ENCODE data around the gene NPAS3.

Gene NPAS3

GRCh38 chr14:33241331-33241730 lies 302.7 kb downstream of the NPAS3 start:
- Histone ChIP-seq H4K20me1 (ENCODE audit: insufficient read depth, low read length) (no peaks in the 10 kb centered on the region), H3K4me3 (ENCODE audit: low read length) (no peak overlapping the region), H3K79me2 (ENCODE audit: low read length) (no peaks in the 10 kb centered on the region)

DNA sequence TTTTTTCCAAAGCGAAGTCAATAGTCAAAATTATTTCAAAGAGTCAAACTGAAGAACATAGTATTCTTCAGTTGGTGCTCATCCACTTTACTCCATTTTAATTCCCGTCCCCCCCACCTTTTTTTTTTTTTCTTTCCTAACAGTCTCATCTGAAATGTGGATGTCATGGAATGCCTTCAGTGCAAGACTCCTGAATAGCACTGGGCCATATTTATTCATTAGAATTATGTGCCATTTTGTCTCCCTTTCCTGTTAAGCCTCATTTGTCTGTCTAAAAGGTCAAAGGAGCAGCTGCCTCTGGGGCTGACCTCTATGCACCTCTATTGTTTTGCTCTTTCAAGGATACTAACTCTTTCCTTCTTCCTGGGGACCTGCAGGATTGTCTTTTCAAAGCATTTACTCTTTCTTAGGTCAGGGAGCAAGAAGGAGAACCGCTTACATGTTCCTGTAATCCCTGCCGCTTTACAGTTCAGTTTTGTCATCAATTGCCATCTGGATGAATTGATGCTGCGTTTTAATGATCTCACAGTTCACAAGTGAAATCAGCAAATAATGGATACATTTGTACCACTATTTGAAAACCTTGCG lies 310.6 kb downstream of the NPAS3 start:
- TF ChIP-seq EZH2phosphoT487 (IDR thresholded peaks at IDR 0.05; ENCODE audit: low read depth) = no peak
- TF ChIP-seq, protein P1, sequence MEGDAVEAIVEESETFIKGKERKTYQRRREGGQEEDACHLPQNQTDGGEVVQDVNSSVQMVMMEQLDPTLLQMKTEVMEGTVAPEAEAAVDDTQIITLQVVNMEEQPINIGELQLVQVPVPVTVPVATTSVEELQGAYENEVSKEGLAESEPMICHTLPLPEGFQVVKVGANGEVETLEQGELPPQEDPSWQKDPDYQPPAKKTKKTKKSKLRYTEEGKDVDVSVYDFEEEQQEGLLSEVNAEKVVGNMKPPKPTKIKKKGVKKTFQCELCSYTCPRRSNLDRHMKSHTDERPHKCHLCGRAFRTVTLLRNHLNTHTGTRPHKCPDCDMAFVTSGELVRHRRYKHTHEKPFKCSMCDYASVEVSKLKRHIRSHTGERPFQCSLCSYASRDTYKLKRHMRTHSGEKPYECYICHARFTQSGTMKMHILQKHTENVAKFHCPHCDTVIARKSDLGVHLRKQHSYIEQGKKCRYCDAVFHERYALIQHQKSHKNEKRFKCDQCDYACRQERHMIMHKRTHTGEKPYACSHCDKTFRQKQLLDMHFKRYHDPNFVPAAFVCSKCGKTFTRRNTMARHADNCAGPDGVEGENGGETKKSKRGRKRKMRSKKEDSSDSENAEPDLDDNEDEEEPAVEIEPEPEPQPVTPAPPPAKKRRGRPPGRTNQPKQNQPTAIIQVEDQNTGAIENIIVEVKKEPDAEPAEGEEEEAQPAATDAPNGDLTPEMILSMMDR (IDR thresholded peaks at IDR 0.05; ENCODE audit: low read depth, low read length) = no peak
- no peak overlapping the region for H3K27ac ChIP-seq (ENCODE audit: low read length)
- no peaks in the 10 kb centered on the region for H3K9me3 ChIP-seq (ENCODE audit: insufficient read depth, low read length)
- H4K20me1 ChIP-seq (ENCODE audit: insufficient read depth, low read length) = no peaks in the 10 kb centered on the region
- no peak overlapping the region for H2AFZ ChIP-seq (ENCODE audit: low read depth, low read length)
- H3K4me1 ChIP-seq (ENCODE audit: low read length) = no peaks in the 10 kb centered on the region
- H3K36me3 ChIP-seq (replicated peaks; ENCODE audit: low read depth, low read length) = no peaks in the 10 kb centered on the region
- no peaks in the 10 kb centered on the region for H3K79me2 ChIP-seq (ENCODE audit: low read length)
- no peaks in the 10 kb centered on the region; the same call in 1 of the 2 replicates for H3K27me3 ChIP-seq (ENCODE audit: low read depth, low read length)
- H3K4me3 ChIP-seq (ENCODE audit: low read length) = no peak overlapping the region
- no peak overlapping the region for H3K4me2 ChIP-seq (ENCODE audit: low read length)
- no peak overlapping the region for H3K9ac ChIP-seq (ENCODE audit: low read length)

More at GRCh38 chr14:33241331-33241730, 302.7 kb downstream of the NPAS3 start:
- no peak for TF ChIP-seq EZH2phosphoT487 (IDR thresholded peaks at IDR 0.05; ENCODE audit: low read depth)
- Histone ChIP-seq H3K27ac (ENCODE audit: low read length) (no peak overlapping the region), H3K4me2 (ENCODE audit: low read length) (no peak overlapping the region), H3K9ac (ENCODE audit: low read length) (no peak overlapping the region), H3K9me3 (ENCODE audit: insufficient read depth, low read length) (no peaks in the 10 kb centered on the region), H3K27me3 (ENCODE audit: low read depth, low read length) (no peaks in the 10 kb centered on the region), H2AFZ (ENCODE audit: low read depth, low read length) (no peak overlapping the region), H3K4me1 (ENCODE audit: low read length) (no peaks in the 10 kb centered on the region), H3K36me3 (replicated peaks; ENCODE audit: low read depth, low read length) (no peaks in the 10 kb centered on the region)

- no peak overlapping the region for H2AFZ ChIP-seq (ENCODE audit: low read depth, low read length)
- H3K27ac ChIP-seq (ENCODE audit: low read length) = no peak overlapping the region
- no peak overlapping the region for H3K4me3 ChIP-seq (ENCODE audit: low read length)
- no peaks in the 10 kb centered on the region for H3K36me3 ChIP-seq (replicated peaks; ENCODE audit: low read depth, low read length)
- H4K20me1 ChIP-seq (ENCODE audit: insufficient read depth, low read length) = no peaks in the 10 kb centered on the region
- H3K9ac ChIP-seq (ENCODE audit: low read length) = no peak overlapping the region
- no peaks in the 10 kb centered on the region for H3K9me3 ChIP-seq (ENCODE audit: insufficient read depth, low read length)
- H3K4me2 ChIP-seq (ENCODE audit: low read length) = no peak overlapping the region
- TF ChIP-seq, protein P1 (IDR thresholded peaks at IDR 0.05; ENCODE audit: low read depth, low read length) = no peak
- no peak for TF ChIP-seq EZH2phosphoT487 (IDR thresholded peaks at IDR 0.05; ENCODE audit: low read depth)
- H3K79me2 ChIP-seq (ENCODE audit: low read length) = no peaks in the 10 kb centered on the region
- no peaks in the 10 kb centered on the region; the same call in 1 of the 2 replicates for H3K27me3 ChIP-seq (ENCODE audit: low read depth, low read length)
- no peaks in the 10 kb centered on the region for H3K4me1 ChIP-seq (ENCODE audit: low read length)
Measured at GRCh38 chr14:33250963-33251362, 312.3 kb downstream of the NPAS3 start.

DNA sequence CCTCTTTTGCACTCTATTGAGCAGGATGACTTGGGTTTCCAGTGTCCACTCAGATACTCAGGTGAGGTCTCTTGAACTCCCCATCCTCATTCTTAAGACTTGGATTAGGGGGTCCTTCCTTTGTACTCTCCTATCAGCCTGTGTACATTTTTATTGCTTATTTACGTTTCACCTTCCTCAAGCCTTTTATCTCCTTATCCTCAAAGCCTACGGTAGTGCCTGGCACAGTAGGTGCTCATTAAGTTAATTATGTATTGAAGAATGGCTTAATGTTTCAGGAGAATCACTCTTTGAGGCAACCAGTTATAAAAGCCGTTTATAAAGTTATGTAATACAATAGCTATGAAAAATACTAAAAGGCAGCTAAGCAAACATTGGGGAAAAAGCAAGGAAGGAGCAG lies 315.7 kb downstream of the NPAS3 start:
- Histone ChIP-seq H3K27ac (ENCODE audit: low read length) (no peak overlapping the region), H2AFZ (ENCODE audit: low read depth, low read length) (no peak overlapping the region), H3K36me3 (replicated peaks; ENCODE audit: low read depth, low read length) (no peaks in the 10 kb centered on the region), H4K20me1 (ENCODE audit: insufficient read depth, low read length) (no peaks in the 10 kb centered on the region), H3K9ac (ENCODE audit: low read length) (no peak overlapping the region), H3K27me3 (ENCODE audit: low read depth, low read length) (no peaks in the 10 kb centered on the region; the same call in 1 of the 2 replicates), H3K4me3 (ENCODE audit: low read length) (no peak overlapping the region), H3K4me2 (ENCODE audit: low read length) (no peak overlapping the region), H3K9me3 (ENCODE audit: insufficient read depth, low read length) (no peaks in the 10 kb centered on the region), H3K79me2 (ENCODE audit: low read length) (no peaks in the 10 kb centered on the region), H3K4me1 (ENCODE audit: low read length) (peaks cover under 1% of the 10 kb centered on the region; the same call in 1 of the 2 replicates)
- TF ChIP-seq, protein P1 (IDR thresholded peaks at IDR 0.05; ENCODE audit: low read depth, low read length) = no peak
- no peak for TF ChIP-seq EZH2phosphoT487 (IDR thresholded peaks at IDR 0.05; ENCODE audit: low read depth)

Measured in OCI-LY3 (cell line).